HG02678 (cell line): ENCODE data around the gene CACNB3.
"Not testable (repeated sequence)": the region's sequence is repeated elsewhere in the genome, so short reads cannot be mapped to it uniquely, and the experiment has no call there.

Source experiments
- ATAC-seq: cut with Tn5 transposase; IDR thresholded peaks from one replicate; pipeline ENCODE4 v1.9.1; 2021; ENCODE audit warnings: mild to moderate bottlenecking, moderate library complexity; ENCODE audit not compliant: unreplicated experiment

Gene CACNB3

DNA sequence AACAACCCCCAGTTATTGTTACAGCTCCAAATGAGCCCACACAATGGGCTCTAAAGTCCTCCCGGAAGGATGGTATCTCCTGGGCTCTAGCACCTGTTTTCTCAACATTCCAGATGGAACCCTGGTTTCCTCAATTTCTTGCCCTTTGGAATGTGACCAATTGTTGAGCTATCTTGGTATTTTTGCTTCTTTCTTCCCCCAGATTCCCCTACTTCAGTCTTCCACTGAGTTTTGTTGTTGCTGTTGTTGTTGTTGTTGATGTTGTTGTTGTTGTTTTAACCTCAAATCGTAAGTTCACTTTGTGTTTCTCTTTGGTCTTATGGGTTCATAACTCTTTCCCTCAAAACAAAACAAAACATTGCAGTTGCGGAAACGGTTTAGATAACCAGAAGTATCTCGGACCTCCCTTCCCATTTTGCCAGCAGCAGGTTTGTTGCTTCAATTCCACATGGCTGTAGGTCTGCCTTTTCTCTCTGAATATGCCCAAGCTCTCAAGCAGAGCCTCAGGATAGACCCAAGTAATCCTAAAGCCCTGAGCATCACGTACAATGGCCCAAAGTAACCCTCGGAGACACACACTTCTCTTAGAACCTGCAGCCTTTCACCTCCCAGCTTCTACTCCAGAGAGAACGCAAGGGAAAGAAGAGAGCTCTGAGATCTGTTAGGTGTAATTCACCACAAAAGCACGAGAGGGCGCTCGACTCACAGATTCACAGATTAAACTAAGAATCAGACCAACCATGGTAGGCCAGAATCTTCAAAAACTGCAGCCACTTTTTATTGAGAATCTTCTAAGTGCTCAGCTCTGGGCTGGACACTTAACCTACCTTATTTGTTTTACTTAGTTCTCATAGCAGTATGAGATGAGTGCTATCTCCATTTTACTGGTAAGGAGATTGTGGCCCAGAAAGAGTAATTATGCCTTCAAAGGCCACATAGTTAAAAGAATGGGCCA, 34.7 kb downstream of the CACNB3 start:
- ATAC-seq = peak; percentile 37

DNA sequence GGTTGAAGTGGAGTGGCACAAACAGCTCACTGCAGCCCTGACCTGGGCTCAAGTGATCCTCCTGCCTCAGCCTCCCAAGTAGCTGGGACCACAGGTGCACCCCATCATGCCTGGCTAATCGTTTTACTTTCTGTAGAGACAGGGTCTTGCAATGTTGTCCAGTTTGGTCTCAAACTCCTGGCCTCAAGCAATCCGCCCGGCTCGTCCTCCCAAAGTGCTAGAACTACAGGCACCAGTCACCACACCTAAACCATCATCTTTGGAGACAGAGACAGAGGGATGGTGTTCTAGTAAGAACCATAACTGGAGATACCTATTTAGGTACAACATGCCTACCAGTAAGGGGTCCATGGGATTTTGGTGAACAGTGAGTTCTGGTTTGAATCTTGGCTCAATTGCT, 36.2 kb downstream of the CACNB3 start:
- no peak for ATAC-seq

DNA sequence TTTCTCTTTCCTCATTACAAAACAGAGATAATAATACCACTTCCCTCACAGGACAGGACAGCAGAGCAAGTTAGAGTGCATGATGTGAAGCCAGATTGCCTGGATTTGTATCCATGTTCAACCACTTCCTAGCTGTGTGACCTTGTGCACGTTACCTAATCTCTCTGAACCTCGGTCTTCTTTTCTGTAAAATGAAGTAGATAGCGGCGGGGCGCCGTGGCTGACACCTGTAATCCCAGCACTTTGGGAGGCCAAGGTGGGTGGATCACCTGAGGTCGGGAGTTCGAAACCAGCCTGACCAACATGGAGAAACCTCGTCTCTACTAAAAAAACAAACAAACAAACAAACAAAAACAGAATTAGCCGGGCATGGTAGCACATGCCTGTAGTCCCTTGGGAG, 36.6 kb downstream of the CACNB3 start:
- not testable (repeated sequence) for ATAC-seq

DNA sequence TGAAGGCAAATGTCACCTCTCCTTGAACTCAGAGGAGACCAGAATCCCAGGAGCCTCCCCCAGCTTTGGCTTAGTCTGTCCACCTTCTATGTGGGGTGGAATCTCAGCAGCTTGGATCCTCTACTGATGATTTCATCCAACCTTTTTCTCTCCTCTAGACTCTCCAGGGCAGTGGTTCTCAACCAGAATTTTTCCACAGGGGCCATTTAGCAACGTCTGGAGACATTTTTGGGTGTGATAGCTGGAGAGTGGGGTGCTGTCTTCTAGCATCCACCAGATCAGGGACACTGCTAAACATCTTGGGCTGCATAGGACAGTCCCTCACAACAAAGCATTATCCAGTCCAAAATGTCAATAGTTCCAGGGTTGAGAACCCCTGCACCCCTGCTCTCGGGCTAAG, 38.1 kb downstream of the CACNB3 start:
- ATAC-seq = no peak

DNA sequence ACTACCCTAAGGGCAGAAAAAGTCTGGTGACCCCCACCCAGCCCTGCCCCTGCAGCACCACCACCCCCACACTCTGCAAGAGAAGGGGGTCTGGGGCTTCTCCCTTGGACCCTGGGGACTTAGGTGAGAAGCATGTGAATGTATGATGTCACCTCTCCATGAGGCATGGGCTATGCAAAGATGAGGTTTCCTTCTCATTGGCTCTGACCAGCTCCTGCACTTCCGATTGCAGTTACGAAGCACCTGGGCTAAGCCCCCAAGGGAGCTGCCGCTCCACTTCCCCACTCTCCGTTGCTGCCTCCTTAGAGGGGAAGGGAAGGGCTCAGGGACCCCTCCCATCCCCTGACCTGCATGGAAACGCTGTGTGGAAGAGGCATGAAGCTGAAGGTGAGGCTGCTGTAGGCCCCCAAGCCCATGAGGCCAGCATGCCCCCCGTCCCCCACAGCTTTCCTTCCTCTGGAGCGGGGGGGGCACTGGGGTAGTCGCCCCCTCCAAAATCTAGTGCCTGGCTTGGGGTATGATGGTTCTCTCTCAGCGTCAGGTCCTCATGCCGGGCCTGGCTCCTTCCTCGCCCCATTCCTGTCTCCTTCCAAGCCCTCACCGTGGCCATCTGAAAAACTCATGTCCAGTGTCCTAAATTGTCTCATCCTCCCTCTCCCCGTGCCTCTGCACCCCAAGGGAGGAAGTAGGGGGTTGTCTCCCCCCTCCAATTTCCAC, 39.1 kb downstream of the CACNB3 start:
- no peak for ATAC-seq

DNA sequence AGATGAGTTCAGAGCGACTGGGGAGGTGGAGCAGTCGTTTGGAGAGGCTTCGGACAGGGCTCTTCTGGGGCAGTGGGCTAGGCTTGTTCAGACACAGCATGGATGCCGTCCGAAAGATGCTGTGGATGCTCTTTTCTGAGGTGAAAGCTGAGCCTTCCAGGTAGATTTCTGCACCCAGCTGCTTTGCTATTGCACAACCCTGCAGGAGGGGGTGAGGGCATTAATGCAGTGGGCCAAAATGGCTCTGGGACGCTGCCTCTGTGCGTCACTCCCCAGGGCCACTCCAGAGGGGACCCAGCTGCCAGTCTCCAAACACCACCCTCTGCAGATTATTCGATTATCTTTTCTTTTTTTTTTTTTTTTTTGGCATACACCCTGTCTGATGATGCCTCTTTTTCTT, 39.7 kb downstream of the CACNB3 start:
- ATAC-seq = no peak

DNA sequence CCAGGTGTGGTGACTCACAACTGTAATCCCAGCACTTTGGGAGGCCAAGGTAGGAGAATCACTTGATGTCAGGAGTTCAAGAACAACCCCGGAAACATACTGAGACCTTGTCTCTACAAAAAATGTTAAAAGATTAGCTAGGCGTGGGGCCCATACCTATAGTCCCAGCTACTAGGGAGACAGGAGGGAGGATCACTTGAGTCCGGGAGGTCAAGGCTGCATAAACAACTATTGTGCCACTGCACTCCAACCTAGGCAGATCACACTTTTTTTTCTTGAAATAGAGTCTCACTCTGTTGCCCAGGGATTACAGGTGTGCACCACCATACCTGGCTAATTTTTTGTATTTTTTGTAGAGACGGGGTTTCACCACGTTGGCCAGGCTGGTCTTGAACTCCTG, 41.3 kb downstream of the CACNB3 start:
- no peak for ATAC-seq

DNA sequence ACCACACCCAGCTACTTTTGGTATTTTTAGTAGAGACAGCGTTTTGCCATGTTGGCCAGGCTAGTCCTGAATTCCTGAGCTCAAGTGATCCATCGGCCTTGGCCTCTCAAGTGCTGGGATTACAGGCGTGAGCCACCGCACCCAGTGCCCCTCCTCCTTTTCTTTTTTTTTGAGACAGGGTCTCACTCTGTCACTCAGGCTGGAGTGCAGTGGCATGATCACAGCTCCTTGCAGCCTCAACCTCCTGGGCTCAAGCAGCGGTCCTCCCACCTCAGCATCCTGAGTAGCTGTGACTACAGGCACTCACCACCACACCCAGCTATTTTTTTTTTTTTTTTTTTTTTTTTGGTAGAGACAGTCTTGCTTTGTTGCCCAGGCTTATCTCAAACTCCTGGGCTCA, 41.9 kb downstream of the CACNB3 start:
- ATAC-seq = not testable (repeated sequence)

DNA sequence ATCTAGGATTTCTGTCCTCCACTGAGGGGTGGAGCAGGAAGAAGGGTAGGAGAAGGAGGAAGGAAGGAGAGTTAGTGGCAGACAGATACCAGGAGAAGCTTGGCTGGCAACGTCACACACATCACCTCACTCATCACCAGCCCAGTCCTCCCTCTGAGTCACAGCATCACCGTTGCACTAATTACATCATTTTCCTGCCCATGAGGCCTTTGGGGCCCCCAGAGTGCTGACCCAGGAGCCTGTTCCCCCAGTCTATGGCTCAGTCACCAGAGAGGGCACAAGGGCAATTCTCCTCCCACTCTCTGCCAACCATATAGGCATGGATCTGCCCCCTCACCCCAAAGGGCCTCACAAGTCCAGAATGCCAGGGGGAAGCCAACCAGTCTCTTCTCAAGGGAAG, 42.8 kb downstream of the CACNB3 start:
- ATAC-seq = no peak

DNA sequence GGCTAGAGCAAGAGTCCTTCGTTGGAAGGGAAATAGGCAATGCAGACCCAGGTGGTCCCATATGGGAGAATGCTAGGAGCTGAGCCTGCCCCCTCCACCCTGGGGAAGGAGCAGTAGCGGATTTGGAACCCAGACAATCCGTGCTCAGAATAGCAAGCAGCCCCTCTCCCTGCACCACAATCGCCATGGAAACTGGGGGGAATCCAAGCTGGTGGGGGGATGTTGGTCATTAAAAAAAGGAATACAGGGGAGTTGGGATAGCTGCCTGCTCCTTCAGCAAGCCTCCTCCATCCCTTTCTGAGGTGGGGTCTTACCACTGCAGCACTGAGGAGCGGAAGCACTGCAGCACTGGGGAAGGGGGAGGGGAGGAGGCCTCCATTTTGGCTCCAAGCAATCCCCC, 44.5 kb downstream of the CACNB3 start:
- no peak for ATAC-seq

DNA sequence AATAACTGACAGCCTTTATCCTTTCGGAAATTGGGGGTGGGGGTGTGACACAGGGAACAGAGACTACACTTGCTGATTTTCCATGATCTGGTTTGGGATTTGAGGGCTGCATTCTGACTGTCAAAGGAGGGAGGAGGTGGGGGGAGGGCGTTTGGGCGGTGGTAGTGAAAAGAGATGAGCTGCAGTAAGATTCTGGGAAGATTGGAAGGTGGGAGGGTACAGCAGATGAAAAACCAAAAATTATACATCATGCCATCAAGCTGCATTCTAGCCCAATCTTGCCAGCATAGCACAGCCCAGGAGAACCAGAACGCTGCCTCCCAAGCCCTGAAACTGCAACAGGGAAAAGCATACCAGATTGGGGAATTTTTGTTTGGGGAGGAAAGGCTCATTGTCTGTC, 45.0 kb downstream of the CACNB3 start:
- no peak for ATAC-seq

DNA sequence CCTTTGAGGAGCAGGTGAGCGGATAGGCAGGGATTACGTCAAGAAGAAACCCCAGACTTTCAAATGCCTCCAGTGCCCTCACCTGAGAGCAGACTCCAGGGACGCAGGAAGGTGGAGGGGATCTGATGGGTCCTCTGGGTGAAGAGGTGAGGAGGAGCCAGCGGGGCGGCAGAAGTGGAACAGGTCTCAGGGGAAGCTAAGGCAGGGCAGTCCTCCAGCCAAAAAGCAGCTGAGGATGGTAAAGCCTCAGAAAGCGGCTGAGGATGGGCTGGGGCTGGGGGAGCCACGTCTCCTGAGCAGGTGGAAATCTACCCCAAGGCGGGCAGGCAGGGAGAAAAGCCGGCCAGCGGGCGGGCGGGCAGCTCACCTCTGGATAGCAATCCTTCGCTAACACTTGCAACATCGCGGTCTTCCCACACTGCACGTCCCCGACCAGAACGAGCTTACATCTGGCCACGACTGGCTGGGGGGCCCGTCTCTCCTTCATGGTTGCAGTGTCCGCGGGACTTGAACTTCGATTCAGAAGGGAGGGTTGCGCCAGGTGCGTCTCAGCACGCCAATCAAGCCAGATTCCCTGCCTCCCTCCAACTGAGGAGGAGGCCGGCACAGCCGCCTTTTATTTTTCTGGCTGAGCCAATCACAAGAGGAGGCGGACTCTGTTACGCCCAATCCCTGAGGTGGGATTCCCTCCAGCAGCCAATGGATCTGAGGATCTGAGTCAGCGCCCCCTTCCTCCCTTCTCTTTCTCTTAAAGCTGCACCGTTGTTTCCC, 47.2 kb downstream of the CACNB3 start, which contains the start of gene RND1:
Gene RND1 (minus strand): TSS at position 590 of the 771 bp plus-strand sequence. CDS start 103 bp downstream, at position 487.
- peak; percentile 93 for ATAC-seq

DNA sequence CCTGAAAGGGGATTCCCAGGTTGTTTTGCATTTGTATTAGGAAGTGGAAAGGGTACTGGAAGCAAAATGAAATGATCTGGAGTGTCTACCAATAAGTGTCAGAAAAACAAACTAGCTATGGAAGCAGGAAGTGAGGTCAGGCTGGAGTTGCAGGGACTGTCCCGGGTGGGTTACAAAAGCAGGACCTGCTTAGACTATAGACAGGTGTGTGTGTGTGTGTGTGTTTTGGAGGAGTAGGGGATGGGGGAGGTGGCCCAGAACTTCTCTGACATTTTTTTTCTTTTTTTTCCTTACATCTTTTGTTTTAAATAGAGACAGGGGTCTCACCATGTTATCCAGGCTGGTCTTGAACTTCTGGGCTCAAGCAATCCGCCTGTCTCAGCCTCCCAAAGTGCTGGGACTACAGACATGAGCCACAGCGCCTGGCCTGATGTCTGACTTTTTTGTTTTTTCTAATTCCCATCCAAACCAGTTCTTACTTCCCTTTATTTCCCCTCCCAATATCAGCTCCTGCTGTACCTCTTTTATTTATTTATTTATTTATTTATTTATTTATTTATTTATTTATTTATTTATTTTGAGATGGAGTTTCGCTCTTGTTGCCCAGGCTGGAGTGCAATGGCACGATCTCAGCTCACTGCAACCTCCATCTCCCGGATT, 47.9 kb downstream of the CACNB3 start:
- no peak for ATAC-seq

DNA sequence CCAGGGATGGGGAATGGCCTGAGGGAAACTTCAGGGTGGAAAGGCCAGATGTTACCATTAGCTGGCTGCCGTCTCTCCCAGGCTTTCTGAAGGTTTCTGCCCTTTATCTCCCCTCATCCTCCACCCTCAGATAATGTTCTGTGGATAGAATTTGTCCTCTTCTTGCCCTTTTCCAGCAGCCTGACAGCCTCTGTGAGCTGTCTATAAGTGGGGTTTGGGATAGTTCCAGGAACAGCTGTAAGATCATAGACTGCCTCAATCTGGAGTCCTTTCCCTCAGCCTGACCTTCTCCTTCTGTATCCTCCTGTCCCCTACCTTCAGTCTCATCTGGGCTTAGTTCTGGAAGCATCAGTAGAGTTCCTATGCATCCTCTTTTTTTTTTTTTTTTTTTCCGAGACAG, 50.2 kb downstream of the CACNB3 start:
- no peak for ATAC-seq

DNA sequence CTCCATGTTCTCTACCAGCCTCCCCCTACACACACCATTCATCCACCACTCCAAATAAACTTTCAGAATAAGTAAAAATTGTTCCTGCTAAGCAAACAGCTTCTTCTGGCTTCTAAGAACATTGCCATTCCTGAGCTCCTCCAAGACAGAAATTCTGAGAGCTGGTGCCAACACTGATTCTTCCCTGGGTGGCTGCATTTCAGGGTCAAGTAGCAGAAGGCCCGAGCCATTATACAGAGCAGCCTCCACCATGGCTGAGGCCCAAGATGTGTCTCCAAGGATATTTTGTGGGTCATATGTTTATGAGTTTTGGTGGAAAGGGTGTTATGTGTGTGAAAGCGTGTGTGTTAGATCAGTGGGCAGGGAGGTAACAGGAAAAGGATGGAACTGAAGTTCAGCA, 50.9 kb downstream of the CACNB3 start:
- no peak for ATAC-seq

DNA sequence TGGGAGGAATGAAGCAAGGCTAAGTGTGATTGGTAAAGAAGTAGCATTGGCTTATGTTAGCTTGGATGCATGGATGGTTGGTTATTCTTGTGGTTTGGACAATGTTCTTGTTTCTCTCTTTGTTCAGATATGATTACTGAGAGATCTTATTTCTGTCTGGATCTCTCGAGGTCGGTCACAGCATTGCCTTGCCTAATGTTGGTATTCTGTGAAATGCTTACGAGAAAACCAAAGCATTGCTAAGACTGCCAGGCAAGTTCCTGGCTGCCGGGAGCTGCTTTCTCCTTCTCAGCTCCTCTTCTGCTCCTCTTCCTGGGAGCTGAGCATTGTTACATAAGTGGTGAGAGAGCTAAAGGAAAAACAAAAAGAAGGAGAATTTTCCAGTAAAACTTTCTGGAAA, 54.8 kb downstream of the CACNB3 start:
- ATAC-seq = no peak

DNA sequence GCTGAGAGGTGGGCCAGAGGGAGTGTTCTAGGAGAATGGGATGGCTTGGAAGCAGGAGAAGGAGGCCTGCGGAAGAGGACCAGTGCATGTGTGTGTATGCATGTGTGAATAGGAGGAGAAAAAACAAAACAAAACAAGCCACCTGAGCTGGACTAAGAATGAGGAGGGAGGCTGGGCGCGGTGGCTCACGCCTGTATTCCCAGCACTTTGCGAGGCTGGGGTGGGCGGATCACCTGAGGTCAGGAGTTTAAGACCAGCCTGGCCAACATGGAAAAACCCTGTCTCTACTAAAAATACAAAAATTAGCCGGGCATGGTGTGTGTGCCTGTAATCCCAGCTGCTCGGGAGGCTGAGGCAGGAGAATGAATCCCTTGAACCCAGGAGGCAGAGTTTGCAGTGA, 55.2 kb downstream of the CACNB3 start:
- ATAC-seq = not testable (repeated sequence)

DNA sequence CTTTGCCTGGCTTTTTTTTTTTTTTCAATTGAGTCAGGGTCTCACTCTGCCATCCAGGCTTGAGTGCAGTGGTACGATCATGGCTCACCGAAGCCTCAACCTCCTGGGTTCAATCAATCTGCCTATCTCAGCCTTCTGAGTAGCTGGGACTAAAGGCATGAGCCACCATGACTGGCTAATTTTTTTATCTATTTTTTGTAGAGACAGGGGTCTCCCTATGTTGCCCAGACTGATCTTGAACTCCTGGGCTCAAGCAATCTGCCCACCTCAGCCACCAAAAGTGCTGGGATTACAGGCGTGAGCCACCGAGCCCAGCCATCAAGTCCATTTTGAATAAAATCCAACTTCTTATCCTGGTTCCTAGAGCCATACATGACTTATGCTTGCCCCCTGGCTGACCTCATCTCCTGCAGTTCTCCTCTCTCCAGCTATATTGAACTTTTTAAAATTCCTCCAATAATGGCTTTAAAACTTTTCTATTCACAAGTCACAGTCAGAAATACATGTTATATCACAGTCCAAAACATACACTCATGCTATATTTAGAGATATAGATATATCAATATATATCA, 57.7 kb downstream of the CACNB3 start:
- ATAC-seq = no peak
